GM12801 (cell line): ENCODE results near the gene PABPC3.

Experiments
- TF ChIP-seq, protein P1 (sequence below): IDR thresholded peaks from one replicate; pipeline ENCODE4 v1.5.1; 2011; ENCODE audit warnings: control low read depth; ENCODE audit not compliant: insufficient read length; ENCODE audit errors: extremely low read depth

Gene PABPC3

DNA sequence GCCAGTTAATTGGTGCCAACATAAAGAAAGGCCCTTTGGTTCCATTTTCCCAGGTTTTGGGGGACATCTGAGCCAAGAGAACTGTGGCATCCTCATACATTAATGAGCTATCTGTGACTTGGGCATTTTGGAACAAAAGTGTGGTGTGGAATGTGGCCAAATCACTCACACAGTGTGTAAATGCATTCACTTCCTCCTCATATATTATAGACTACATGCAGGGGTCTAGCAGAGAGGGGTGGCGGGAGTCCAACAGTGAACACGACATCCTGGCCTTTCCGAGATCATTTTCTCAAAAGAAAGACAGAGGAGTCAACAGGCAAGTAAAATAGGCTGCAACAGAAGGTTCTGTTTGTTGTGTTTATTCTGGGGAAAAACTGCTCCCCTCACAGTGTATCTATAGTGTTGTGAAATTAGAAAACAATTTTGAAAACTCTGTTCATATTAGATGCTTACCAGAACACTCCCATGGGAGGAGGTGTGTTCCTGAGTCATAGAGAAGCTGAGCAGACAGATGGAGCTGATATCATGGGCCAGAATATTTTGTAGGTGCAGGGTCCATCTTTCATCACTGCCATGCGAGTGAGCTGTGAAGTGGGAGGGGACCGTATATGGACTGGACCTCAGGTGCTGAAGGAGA lies 36.9 kb downstream of the PABPC3 start:
- TF ChIP-seq, protein P1, sequence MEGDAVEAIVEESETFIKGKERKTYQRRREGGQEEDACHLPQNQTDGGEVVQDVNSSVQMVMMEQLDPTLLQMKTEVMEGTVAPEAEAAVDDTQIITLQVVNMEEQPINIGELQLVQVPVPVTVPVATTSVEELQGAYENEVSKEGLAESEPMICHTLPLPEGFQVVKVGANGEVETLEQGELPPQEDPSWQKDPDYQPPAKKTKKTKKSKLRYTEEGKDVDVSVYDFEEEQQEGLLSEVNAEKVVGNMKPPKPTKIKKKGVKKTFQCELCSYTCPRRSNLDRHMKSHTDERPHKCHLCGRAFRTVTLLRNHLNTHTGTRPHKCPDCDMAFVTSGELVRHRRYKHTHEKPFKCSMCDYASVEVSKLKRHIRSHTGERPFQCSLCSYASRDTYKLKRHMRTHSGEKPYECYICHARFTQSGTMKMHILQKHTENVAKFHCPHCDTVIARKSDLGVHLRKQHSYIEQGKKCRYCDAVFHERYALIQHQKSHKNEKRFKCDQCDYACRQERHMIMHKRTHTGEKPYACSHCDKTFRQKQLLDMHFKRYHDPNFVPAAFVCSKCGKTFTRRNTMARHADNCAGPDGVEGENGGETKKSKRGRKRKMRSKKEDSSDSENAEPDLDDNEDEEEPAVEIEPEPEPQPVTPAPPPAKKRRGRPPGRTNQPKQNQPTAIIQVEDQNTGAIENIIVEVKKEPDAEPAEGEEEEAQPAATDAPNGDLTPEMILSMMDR: no peak

DNA sequence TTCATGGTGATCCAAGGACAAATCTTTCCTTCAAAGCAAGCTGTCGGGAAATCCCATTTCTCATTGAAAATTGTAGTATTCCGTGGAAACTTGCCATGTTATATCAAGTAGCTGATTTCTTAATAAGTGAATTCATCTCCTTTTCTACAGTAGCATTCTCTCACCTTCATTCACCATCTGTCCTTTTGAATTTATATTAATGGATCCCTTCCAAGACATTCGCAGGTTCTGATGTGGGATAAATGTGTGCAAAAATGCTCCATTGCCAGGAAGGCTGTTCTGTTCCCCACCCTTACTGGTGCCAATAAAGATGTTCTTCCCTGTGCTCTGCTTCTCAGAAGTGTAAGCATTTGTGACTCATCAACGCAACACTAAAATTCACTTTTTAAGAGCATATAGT lies 40.0 kb downstream of the PABPC3 start:
- TF ChIP-seq, protein P1: no peak

DNA sequence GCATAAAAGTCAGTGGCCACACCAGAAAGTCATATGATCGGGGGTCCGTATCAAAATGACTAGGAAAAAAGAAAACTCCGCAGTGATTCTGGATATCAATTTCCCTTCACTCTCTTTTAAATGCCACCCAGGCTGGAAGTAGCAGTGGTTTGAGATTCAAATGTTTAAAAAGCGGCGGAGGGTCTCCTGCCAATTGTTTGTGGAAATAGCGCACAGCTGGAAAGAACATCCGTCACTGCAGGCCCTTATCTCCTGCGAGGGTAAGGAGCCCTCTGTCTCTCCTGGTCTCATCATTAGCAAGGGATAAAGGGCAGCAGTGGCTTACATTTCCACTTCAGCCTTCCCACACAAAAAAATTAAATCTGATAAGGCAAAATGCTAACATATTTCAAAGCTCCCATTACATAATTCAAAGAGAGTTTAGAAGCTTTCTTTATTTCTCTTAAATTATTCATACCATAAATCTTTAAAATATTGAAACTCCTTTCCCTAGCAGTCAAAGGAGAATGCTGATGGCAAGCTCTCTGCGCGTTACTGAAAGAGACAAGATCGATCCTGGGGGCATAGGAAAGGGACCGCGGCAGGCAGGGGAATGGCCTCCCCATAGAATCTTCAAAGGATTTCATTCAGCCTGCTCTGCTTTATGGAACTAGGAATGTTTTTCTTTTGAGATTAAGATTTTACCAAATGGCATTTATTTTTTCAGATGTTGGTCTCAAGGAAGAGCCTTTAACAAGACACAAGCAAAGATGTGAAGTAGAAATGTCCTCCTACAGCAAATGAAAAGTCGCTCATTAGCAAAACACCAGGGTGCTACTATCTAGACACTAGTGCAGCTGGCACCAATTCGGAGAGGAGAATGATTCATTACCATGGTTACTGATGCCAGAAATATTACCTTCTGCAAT lies 41.2 kb downstream of the PABPC3 start:
- TF ChIP-seq, protein P1: no peak

DNA sequence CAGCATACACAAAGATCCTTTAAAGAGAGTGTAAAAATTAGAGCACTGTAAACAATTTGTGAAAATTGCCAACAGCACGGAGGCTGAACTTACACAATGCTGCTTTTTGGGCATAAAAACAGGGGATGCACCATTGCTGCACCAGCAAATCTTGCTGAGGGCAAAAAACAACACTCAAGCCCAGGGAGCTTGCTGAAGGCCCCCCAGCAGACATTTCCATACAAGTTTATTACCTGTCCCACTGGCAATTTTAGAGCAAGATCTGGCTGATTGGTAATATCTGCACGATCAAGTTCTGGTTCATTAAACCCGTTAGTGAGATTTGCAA lies 41.8 kb downstream of the PABPC3 start:
- TF ChIP-seq, protein P1: no peak

DNA sequence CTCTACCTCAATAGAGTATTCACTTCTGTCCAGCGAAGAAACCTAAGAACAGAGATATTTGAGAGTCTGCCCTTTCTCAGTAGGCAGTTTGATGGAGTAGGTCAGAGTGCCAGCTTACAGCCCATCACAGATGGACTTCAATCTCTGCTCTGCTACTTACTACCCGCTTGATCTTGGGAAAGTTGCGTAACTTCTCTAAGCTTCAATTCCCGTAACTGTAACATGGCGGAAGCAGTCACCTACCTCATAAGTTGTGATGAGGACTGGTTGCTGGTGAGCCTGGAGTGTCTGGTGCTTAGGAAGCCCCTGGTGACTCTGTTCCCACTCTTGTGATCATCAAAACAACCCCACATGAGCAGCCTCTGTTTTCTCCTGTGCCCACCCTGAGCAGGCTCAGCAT lies 45.1 kb downstream of the PABPC3 start:
- TF ChIP-seq, protein P1: no peak

DNA sequence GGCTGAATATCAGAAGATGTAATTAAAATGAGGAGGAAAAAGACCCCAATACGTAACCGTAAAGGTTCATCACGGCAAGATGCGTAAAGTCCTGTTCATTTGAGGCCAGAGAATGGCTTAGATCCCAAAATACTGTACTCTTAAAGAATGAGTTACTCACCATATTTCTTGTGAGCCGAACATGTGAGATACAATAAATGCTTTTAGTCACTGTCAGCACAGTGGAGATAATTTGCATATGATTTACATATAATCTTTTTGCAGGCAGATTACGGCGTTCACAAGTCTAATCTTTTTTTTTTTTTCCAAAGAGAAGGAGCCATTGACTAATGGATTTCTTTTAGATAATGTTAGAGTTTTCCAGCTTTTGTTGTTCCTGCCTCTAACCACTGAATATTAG lies 47.8 kb downstream of the PABPC3 start:
- TF ChIP-seq, protein P1: no peak

DNA sequence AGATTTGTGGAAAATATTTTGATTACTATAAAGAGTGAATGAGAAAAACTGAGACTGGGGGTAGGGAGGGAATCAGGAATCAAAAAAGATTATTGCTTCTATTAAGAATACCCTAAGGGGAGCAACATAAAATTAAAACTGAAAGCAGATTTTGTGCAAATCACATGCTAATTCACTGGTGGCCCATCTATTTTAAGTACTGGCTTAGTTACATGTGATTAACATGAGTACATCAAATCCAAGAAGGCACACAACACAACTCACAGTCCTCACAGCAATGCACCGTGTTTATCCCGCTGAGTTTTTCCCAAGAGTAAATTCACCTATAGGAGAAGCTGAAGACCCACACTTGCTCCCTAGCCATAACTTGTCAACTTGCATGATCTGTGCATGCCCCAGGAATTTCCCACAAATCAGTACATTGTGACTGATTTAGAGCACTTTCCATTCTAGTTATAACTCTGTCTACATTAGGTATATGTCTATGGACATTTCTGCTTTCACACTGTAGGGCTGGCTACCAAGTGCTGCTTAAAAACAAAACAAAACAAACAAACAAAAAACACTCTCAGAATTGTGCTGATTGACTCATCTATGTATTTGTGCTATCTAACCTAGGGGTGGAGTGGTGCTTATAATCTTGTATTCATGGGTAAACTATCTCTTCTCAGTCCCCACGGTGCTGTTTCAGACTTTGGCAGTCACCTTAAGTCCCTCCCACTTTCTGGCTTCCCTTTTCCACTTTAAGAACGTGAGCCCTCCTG lies 51.9 kb downstream of the PABPC3 start:
- TF ChIP-seq, protein P1: no peak
